IMR-90 (cell line): ENCODE results near the gene GAGE1. TPM values are rescaled to one million over a fixed set of nuclear protein-coding genes. Genes with fewer than 3 reads are reported as not detected.

ENCODE experiments used
- ATAC-seq: fragments of 200-7000 bp; cut with Tn5 transposase; 2 replicates; pipeline ENCODE4 v1.9.1; 2020; ENCODE audit warnings: low read depth, mild to moderate bottlenecking, moderate library complexity
- BruUV-seq: library from RNA; stranded (reverse); fragments of 400-500 nt; replicated peaks from 2 replicates; lab custom pipeline; 2021; lab: Mats Ljungman, UMichigan
- CTCF ChIA-PET: fragments of 300-600 bp; formaldehyde crosslinking; extraction: SDS; loops from one replicate; lab custom pipeline; 2021; ENCODE audit warnings: antibody characterized with exemption; lab: Yijun Ruan, JAX
- POLR2A ChIA-PET: fragments of 300-600 bp; sonication (Branson Sonifier 250); formaldehyde crosslinking; loops from one replicate; lab custom pipeline; 2022; ENCODE audit warnings: antibody characterized with exemption; ENCODE audit not compliant: unreplicated experiment; lab: Charles Lee
- DNase-seq: peaks from one replicate; pipeline ENCODE4 v3.0.0; 2013
- H2AFZ ChIP-seq: replicated peaks from 2 replicates; pipeline ENCODE3; 2013; ENCODE audit warnings: low read length, mild to moderate bottlenecking; ENCODE audit not compliant: poor library complexity
- H2AK5ac ChIP-seq: 2 replicates; pipeline ENCODE4 v1.6.1; 2013; ENCODE audit warnings: low read depth, low read length, inconsistent platforms
- H2AK9ac ChIP-seq: replicated peaks from 2 replicates; pipeline ENCODE3; 2013; ENCODE audit warnings: mild to moderate bottlenecking, low read depth, low read length, moderate library complexity; ENCODE audit not compliant: poor library complexity
- H2BK120ac ChIP-seq: 2 replicates; pipeline ENCODE4 v1.6.1; 2013; ENCODE audit warnings: low read depth, low read length, inconsistent platforms
- H2BK15ac ChIP-seq: 3 replicates; pipeline ENCODE4 v1.6.1; 2013; ENCODE audit warnings: low read depth, low read length, inconsistent platforms
- H2BK20ac ChIP-seq: 2 replicates; pipeline ENCODE4 v1.6.1; 2013; ENCODE audit warnings: low read depth, mild to moderate bottlenecking, inconsistent platforms, low read length, moderate library complexity
- H2BK5ac ChIP-seq: 2 replicates; pipeline ENCODE4 v1.6.1; 2013; ENCODE audit warnings: mild to moderate bottlenecking, low read depth, low read length, inconsistent platforms; ENCODE audit not compliant: poor library complexity, severe bottlenecking
- H3K14ac ChIP-seq: replicated peaks from 2 replicates; pipeline ENCODE4 v1.6.1; 2013; ENCODE audit warnings: low read depth, low read length, inconsistent platforms
- H3K18ac ChIP-seq: 2 replicates; pipeline ENCODE4 v1.6.1; 2013; ENCODE audit warnings: low read depth, low read length, control low read depth
- H3K23ac ChIP-seq: 2 replicates; pipeline ENCODE4 v1.6.1; 2013; ENCODE audit warnings: low read depth, low read length, inconsistent platforms
- H3K27ac ChIP-seq: 2 replicates; pipeline ENCODE4 v1.5.1; 2013; ENCODE audit warnings: mild to moderate bottlenecking, control low read depth, low read length; ENCODE audit not compliant: insufficient read depth
- H3K27me3 ChIP-seq: 2 replicates; pipeline ENCODE4 v1.6.1; 2013; ENCODE audit warnings: low read length; ENCODE audit not compliant: control insufficient read depth, insufficient read depth
- H3K36me3 ChIP-seq: 2 replicates; pipeline ENCODE4 v1.6.1; 2013; ENCODE audit warnings: low read length, mixed read lengths; ENCODE audit not compliant: control insufficient read depth, insufficient read depth
- H3K4ac ChIP-seq: 2 replicates; pipeline ENCODE4 v1.6.1; 2013; ENCODE audit warnings: low read depth, low read length, inconsistent platforms
- H3K4me1 ChIP-seq: 2 replicates; pipeline ENCODE4 v1.6.1; 2013; ENCODE audit warnings: low read length, mixed read lengths; ENCODE audit not compliant: control insufficient read depth, insufficient read depth
- H3K4me2 ChIP-seq: 2 replicates; pipeline ENCODE4 v1.6.1; 2013; ENCODE audit warnings: low read depth, mild to moderate bottlenecking, control low read depth, low read length, moderate library complexity
- H3K4me3 ChIP-seq: 2 replicates; pipeline ENCODE4 v1.5.1; 2013; ENCODE audit warnings: low read depth, mild to moderate bottlenecking, control low read depth, low read length, moderate library complexity; ENCODE audit not compliant: insufficient read depth
- H3K56ac ChIP-seq: 2 replicates; pipeline ENCODE4 v1.6.1; 2013; ENCODE audit warnings: low read length, inconsistent platforms; ENCODE audit not compliant: insufficient read depth; ENCODE audit errors: extremely low read depth
- H3K79me1 ChIP-seq, 2 experiments: 2 replicates each; pipeline ENCODE4 v1.6.1; 2013; ENCODE audit warnings: low read length in 2 of 2, inconsistent platforms in 1 of 2, low read depth in 1 of 2
- H3K9ac ChIP-seq: 2 replicates; pipeline ENCODE4 v1.6.1; 2013; ENCODE audit warnings: low read depth, low read length, control low read depth
- H3K9me1 ChIP-seq: 2 replicates; pipeline ENCODE4 v1.6.1; 2013; ENCODE audit warnings: low read length, inconsistent platforms; ENCODE audit not compliant: insufficient read depth
- H3K9me3 ChIP-seq: 2 replicates; pipeline ENCODE4 v1.6.1; 2013; ENCODE audit warnings: low read length; ENCODE audit not compliant: control insufficient read depth, insufficient read depth
- H4K20me1 ChIP-seq: 2 replicates; pipeline ENCODE4 v1.6.1; 2013; ENCODE audit warnings: low read length, inconsistent platforms; ENCODE audit not compliant: insufficient read depth
- H4K5ac ChIP-seq: 2 replicates; pipeline ENCODE4 v1.6.1; 2013; ENCODE audit warnings: mild to moderate bottlenecking, low read depth, low read length, control low read depth
- H4K8ac ChIP-seq, 2 experiments: 2 replicates each; pipeline ENCODE4 v1.6.1; 2013; ENCODE audit warnings: low read depth in 2 of 2, low read length in 2 of 2, control low read depth in 1 of 2, inconsistent platforms in 1 of 2
- H4K91ac ChIP-seq: 2 replicates; pipeline ENCODE4 v1.6.1; 2013; ENCODE audit warnings: low read depth, low read length, inconsistent platforms; ENCODE audit not compliant: insufficient read depth
- BHLHE40 ChIP-seq: fragments of 150-350 bp; IDR thresholded peaks from 2 replicates; pipeline ENCODE4 v1.6.1; 2016; ENCODE audit warnings: mild to moderate bottlenecking, low read depth, low read length
- CEBPB ChIP-seq: IDR thresholded peaks from 2 replicates; pipeline ENCODE4 v1.6.1; 2012; ENCODE audit warnings: low read depth, low read length, improper control_type of control experiment
- CHD1 ChIP-seq: IDR thresholded peaks from 2 replicates; pipeline ENCODE4 v1.6.1; 2012; ENCODE audit warnings: low read depth, low read length, improper control_type of control experiment
- CTCF ChIP-seq: conservative IDR thresholded peaks from 2 replicates; pipeline ENCODE4 v1.5.1; 2012; ENCODE audit warnings: mild to moderate bottlenecking, low read depth, low read length, improper control_type of control experiment
- ELK1 ChIP-seq: fragments of 150-350 bp; IDR thresholded peaks from 2 replicates; pipeline ENCODE4 v1.6.1; 2016; ENCODE audit warnings: low read depth, mild to moderate bottlenecking, low read length, moderate library complexity, borderline replicate concordance
- FOS ChIP-seq: fragments of 150-350 bp; IDR thresholded peaks from 2 replicates; pipeline ENCODE4 v1.6.1; 2016; ENCODE audit warnings: low read depth, low read length
- MAFK ChIP-seq: IDR thresholded peaks from 2 replicates; pipeline ENCODE4 v1.6.1; 2012; ENCODE audit warnings: low read depth, low read length, improper control_type of control experiment
- MAZ ChIP-seq: IDR thresholded peaks from 2 replicates; pipeline ENCODE4 v1.6.1; 2012; ENCODE audit warnings: low read depth, mild to moderate bottlenecking, low read length, improper control_type of control experiment, moderate library complexity, borderline replicate concordance
- MXI1 ChIP-seq: IDR thresholded peaks from 2 replicates; pipeline ENCODE4 v1.6.1; 2012; ENCODE audit warnings: low read depth, mild to moderate bottlenecking, low read length, moderate library complexity, borderline replicate concordance
- NFE2L2 ChIP-seq: fragments of 150-350 bp; IDR thresholded peaks from 2 replicates; pipeline ENCODE4 v1.6.1; 2016; ENCODE audit warnings: low read depth, mild to moderate bottlenecking, low read length
- POLR2A ChIP-seq: IDR thresholded peaks from 2 replicates; pipeline ENCODE4 v1.6.1; 2012; ENCODE audit warnings: mild to moderate bottlenecking, low read depth, low read length
- RAD21 ChIP-seq: IDR thresholded peaks from 2 replicates; pipeline ENCODE4 v1.6.1; 2012; ENCODE audit warnings: low read length, improper control_type of control experiment
- RCOR1 ChIP-seq: IDR thresholded peaks from 2 replicates; pipeline ENCODE4 v1.6.1; 2012; ENCODE audit warnings: mild to moderate bottlenecking, low read length, improper control_type of control experiment; ENCODE audit not compliant: insufficient replicate concordance
- RFX5 ChIP-seq: IDR thresholded peaks from 2 replicates; pipeline ENCODE4 v1.8.0; 2012; ENCODE audit warnings: low read depth, mild to moderate bottlenecking, low read length, moderate library complexity
- SMC3 ChIP-seq: fragments of 150-350 bp; IDR thresholded peaks from 2 replicates; pipeline ENCODE4 v1.6.1; 2016; ENCODE audit warnings: low read depth, mild to moderate bottlenecking, antibody characterized with exemption, low read length, moderate library complexity
- USF2 ChIP-seq: fragments of 150-350 bp; IDR thresholded peaks from 2 replicates; pipeline ENCODE4 v1.6.1; 2017; ENCODE audit warnings: mild to moderate bottlenecking, antibody characterized with exemption, low read length, low read depth
- WGBS, 2 experiments: methylation state at CpG; one replicate each; pipeline versions ENCODE4 v1.1.5 to v1.1.7; 2013; ENCODE audit warnings: missing lambda C conversion rate in 2 of 2; ENCODE audit not compliant: insufficient read length in 1 of 2; ENCODE audit errors: extremely low coverage in 2 of 2; 5-methylcytosine and 5-hydroxymethylcytosine counted together
- dilution Hi-C: fragments of 300-500 bp; cut with HindIII; formaldehyde crosslinking; loops from one replicate; pipeline ENCODE4 v1.14.3; 2018; ENCODE audit warnings: low sequenced_read_pairs; ENCODE audit not compliant: unreplicated experiment
- in situ Hi-C: fragments of 300-500 bp; cut with MboI; formaldehyde crosslinking; loops from 3 replicates; pipeline ENCODE4 v1.14.3; 2019; ENCODE audit warnings: low sequenced_read_pairs, inconsistent platforms, mixed read lengths
- intact Hi-C: fragments of 100-400 bp; cut with micrococcal nuclease; formaldehyde crosslinking; loops from 2 replicates; pipeline ENCODE4 v1.10.0; 2022
- polyA plus RNA-seq, 3 experiments: library from polyadenylated mRNA; depleted of rRNA; stranded (reverse); fragments of >200 nt; gene quantifications; 2 replicates each; pipeline ENCODE4 v1.2.3, GENCODE V29; 2012; ENCODE audit warnings: low replicate concordance in 1 of 3
- total RNA-seq: library from RNA; depleted of rRNA; stranded (reverse); fragments of >200 nt; gene quantifications from 2 replicates; pipeline ENCODE4 v1.2.3, GENCODE V29; 2012

The GAGE1 gene
- total and polyA plus RNA-seq, 2 of the 4 experiments (the other 2 are of a cell fraction) = not detected

GRCh38 chrX:49627086-49627777, 28.4 kb downstream of the GAGE1 start:
- no peak overlapping the region for H3K27ac ChIP-seq
- no peak overlapping the region for H3K23ac ChIP-seq
- H3K9ac ChIP-seq = no peak overlapping the region
- no peak overlapping the region for H4K5ac ChIP-seq
- H2BK120ac ChIP-seq = no peak overlapping the region
- no TSS peak for BruUV-seq
- no peaks in the 10 kb centered on the region for H3K27me3 ChIP-seq
- no peak for TF ChIP-seq SMC3
- no peak for TF ChIP-seq MAFK
- no peak for TF ChIP-seq NFE2L2
- TF ChIP-seq MAZ = no peak
- no peak for TF ChIP-seq MXI1
- no peak for TF ChIP-seq RAD21
- TF ChIP-seq RCOR1 = no peak
- no peak for TF ChIP-seq CEBPB
- no peak for TF ChIP-seq CTCF
- no peak for TF ChIP-seq FOS
- no peak for TF ChIP-seq POLR2A
- no peak for TF ChIP-seq RFX5
- no peak for TF ChIP-seq BHLHE40
- no peak for TF ChIP-seq CHD1
- no peak for TF ChIP-seq USF2
- no peak for TF ChIP-seq ELK1
- WGBS, 2 experiments = 77% methylated on average over 6 of the region's 33 CpGs; no CpG with 5 or more reads in 1 of the 2 experiments
- H3K4me3 ChIP-seq = no peak overlapping the region
- no peak overlapping the region for H4K8ac ChIP-seq
- H2BK20ac ChIP-seq = no peak overlapping the region
- DNase-seq (no peak), ATAC-seq (no peak)
- H2AK5ac ChIP-seq = no peak overlapping the region
- H2BK5ac ChIP-seq = no peak overlapping the region
- ChIA-PET CTCF (no interaction called here), POLR2A (no interaction called here)
- no peaks in the 10 kb centered on the region for H3K36me3 ChIP-seq
- no peak overlapping the region for H3K56ac ChIP-seq
- no peaks in the 10 kb centered on the region for H3K79me1 ChIP-seq
- H4K20me1 ChIP-seq = no peaks in the 10 kb centered on the region
- dilution Hi-C loops (no loop called here), in situ Hi-C loops (no loop called here), intact Hi-C loops (no loop called here)
- no peak overlapping the region for H2AFZ ChIP-seq
- no peak overlapping the region for H2AK9ac ChIP-seq
- no peak overlapping the region for H3K4me2 ChIP-seq
- peaks cover 11% of the 10 kb centered on the region for H3K9me3 ChIP-seq
- H2BK15ac ChIP-seq = no peak overlapping the region
- H4K91ac ChIP-seq = no peak overlapping the region
- no peak overlapping the region for H3K14ac ChIP-seq
- no peaks in the 10 kb centered on the region for H3K9me1 ChIP-seq
- no peak overlapping the region for H3K4ac ChIP-seq
- no peak overlapping the region for H3K18ac ChIP-seq
- H3K4me1 ChIP-seq = no peaks in the 10 kb centered on the region
